Chondrocyte (in vitro differentiated cells): ENCODE data around the gene GABBR1. TPM values are rescaled to one million over a fixed set of nuclear protein-coding genes. Genes with fewer than 3 reads are reported as not detected.

ENCODE experiments used
- DNase-seq: peaks from one replicate; pipeline ENCODE4 v3.0.0; 2021; ENCODE audit warnings: mixed read lengths, low spot score
- H3K27ac Mint-ChIP-seq: one replicate; pipeline ENCODE4 v1.8.0; 2021; ENCODE audit warnings: mild to moderate bottlenecking, moderate library complexity, mixed read lengths; ENCODE audit not compliant: unreplicated experiment
- H3K27me3 Mint-ChIP-seq: 2 replicates; pipeline ENCODE4 v1.8.0; 2021; ENCODE audit warnings: low read depth, mixed read lengths
- H3K36me3 Mint-ChIP-seq: 2 replicates; pipeline ENCODE4 v1.8.0; 2021; ENCODE audit warnings: low read depth, mixed read lengths
- H3K4me1 Mint-ChIP-seq: 2 replicates; pipeline ENCODE4 v1.8.0; 2021; ENCODE audit warnings: low read depth, mild to moderate bottlenecking, mixed read lengths
- H3K4me3 Mint-ChIP-seq: one replicate; pipeline ENCODE4 v1.8.0; 2021; ENCODE audit warnings: mild to moderate bottlenecking, moderate library complexity, mixed read lengths; ENCODE audit not compliant: unreplicated experiment
- H3K9me3 Mint-ChIP-seq: 2 replicates; pipeline ENCODE4 v1.8.0; 2021; ENCODE audit warnings: low read depth, mixed read lengths
- total RNA-seq: library from RNA; stranded (reverse); gene quantifications from 3 replicates; pipeline ENCODE4 v1.2.1, GENCODE V29; 2021
- TF ChIP-seq, protein P1 (sequence below): fragments of 200-600 bp; sonication (generic); IDR thresholded peaks from 2 replicates; pipeline ENCODE4 v1.5.0; 2021; ENCODE audit warnings: antibody characterized with exemption, mild to moderate bottlenecking, moderate library complexity

Gene GABBR1
- total RNA-seq, 1 donor from 2014 or later: 50.7 TPM

GRCh38 chr6:29661071-29661470 is 28.1 kb upstream of the GABBR1 start:
- no peaks in the 10 kb centered on the region for H3K36me3 Mint-ChIP-seq
- no peaks in the 10 kb centered on the region for H3K9me3 Mint-ChIP-seq
- no peak for DNase-seq
- H3K27me3 Mint-ChIP-seq: no peaks in the 10 kb centered on the region
- peaks cover 28% of the 10 kb centered on the region for H3K4me1 Mint-ChIP-seq
- no peak overlapping the region for H3K4me3 Mint-ChIP-seq
- H3K27ac Mint-ChIP-seq: peak overlapping the region; percentile 24
- TF ChIP-seq, protein P1, sequence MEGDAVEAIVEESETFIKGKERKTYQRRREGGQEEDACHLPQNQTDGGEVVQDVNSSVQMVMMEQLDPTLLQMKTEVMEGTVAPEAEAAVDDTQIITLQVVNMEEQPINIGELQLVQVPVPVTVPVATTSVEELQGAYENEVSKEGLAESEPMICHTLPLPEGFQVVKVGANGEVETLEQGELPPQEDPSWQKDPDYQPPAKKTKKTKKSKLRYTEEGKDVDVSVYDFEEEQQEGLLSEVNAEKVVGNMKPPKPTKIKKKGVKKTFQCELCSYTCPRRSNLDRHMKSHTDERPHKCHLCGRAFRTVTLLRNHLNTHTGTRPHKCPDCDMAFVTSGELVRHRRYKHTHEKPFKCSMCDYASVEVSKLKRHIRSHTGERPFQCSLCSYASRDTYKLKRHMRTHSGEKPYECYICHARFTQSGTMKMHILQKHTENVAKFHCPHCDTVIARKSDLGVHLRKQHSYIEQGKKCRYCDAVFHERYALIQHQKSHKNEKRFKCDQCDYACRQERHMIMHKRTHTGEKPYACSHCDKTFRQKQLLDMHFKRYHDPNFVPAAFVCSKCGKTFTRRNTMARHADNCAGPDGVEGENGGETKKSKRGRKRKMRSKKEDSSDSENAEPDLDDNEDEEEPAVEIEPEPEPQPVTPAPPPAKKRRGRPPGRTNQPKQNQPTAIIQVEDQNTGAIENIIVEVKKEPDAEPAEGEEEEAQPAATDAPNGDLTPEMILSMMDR: no peak

GRCh38 chr6:29656798-29657197 is 23.8 kb upstream of the GABBR1 start, which contains the start of gene MOG:
Gene MOG, plus strand, starts transcription at chr6:29657092. Its CDS starts 118 bp downstream, at chr6:29657210.
- Mint-ChIP-seq H3K27me3 (no peaks in the 10 kb centered on the region), H3K9me3 (no peaks in the 10 kb centered on the region), H3K27ac (no peak within 1 kb of the TSS), H3K36me3 (no peaks in the 10 kb centered on the region), H3K4me1 (peaks cover 26% of the 10 kb centered on the region), H3K4me3 (no peak within 1 kb of the TSS)
- no peak for DNase-seq
- TF ChIP-seq, protein P1: no peak

- peaks cover 22% of the 10 kb centered on the region for H3K4me1 Mint-ChIP-seq
- no peak overlapping the region for H3K4me3 Mint-ChIP-seq
- no peaks in the 10 kb centered on the region for H3K27me3 Mint-ChIP-seq
- no peaks in the 10 kb centered on the region for H3K36me3 Mint-ChIP-seq
- DNase-seq: no peak
- H3K9me3 Mint-ChIP-seq: no peaks in the 10 kb centered on the region
- H3K27ac Mint-ChIP-seq: no peak overlapping the region
- TF ChIP-seq, protein P1: no peak
Measured at GRCh38 chr6:29656157-29656556, 23.2 kb upstream of the GABBR1 start.

GRCh38 chr6:29655658-29656057 is 22.7 kb upstream of the GABBR1 start:
- no peaks in the 10 kb centered on the region for H3K27me3 Mint-ChIP-seq
- peak overlapping the region; percentile 49 for H3K27ac Mint-ChIP-seq
- TF ChIP-seq, protein P1: no peak
- no peaks in the 10 kb centered on the region for H3K36me3 Mint-ChIP-seq
- H3K4me3 Mint-ChIP-seq: no peak overlapping the region
- no peaks in the 10 kb centered on the region for H3K9me3 Mint-ChIP-seq
- no peak for DNase-seq
- H3K4me1 Mint-ChIP-seq: peaks cover 20% of the 10 kb centered on the region

- Mint-ChIP-seq H3K4me3 (no peak overlapping the region), H3K36me3 (no peaks in the 10 kb centered on the region), H3K9me3 (no peaks in the 10 kb centered on the region), H3K4me1 (peaks cover 28% of the 10 kb centered on the region), H3K27ac (no peak overlapping the region), H3K27me3 (no peaks in the 10 kb centered on the region)
- DNase-seq: no peak
- TF ChIP-seq, protein P1: peak; percentile 93
Measured at GRCh38 chr6:29653452-29654038, 20.6 kb upstream of the GABBR1 start.
